Activated T-helper 1 cell treated with anti-CD3 and anti-CD28 coated beads, Interleukin-12 subunit alpha, Interleukin-12 subunit beta, Interleukin-2, Interleukin-4 antibody, amounts not matched to agents 30 ng/mL and 10 ng/mL and 1 ng/mL, durations not matched to agents 14 hours and 24 hours and 36 hours (primary cell): ENCODE data around the gene DENND6A. TPM values are rescaled to one million over a fixed set of nuclear protein-coding genes. Genes with fewer than 3 reads are reported as not detected.
"Not testable (repeated sequence)": the region's sequence is repeated elsewhere in the genome, so short reads cannot be mapped to it uniquely, and the experiment has no call there.

Experiments
- DNase-seq: peaks from one replicate; pipeline ENCODE4 v3.0.0; 2021; ENCODE audit warnings: low spot score
- H3K27ac Mint-ChIP-seq: one replicate; pipeline ENCODE4 v1.8.0; 2021; ENCODE audit warnings: mild to moderate bottlenecking, mixed read lengths
- H3K27me3 Mint-ChIP-seq: one replicate; pipeline ENCODE4 v1.8.0; 2022; ENCODE audit warnings: mild to moderate bottlenecking, moderate library complexity, mixed read lengths; ENCODE audit not compliant: insufficient read depth
- H3K36me3 Mint-ChIP-seq: one replicate; pipeline ENCODE4 v1.8.0; 2021; ENCODE audit warnings: low read depth, mixed read lengths
- H3K4me1 Mint-ChIP-seq: one replicate; pipeline ENCODE4 v1.8.0; 2021; ENCODE audit warnings: low read depth, mixed read lengths
- H3K4me3 Mint-ChIP-seq: one replicate; pipeline ENCODE4 v1.8.0; 2021; ENCODE audit warnings: mild to moderate bottlenecking, moderate library complexity, mixed read lengths
- H3K9me3 Mint-ChIP-seq: one replicate; pipeline ENCODE4 v1.8.0; 2021; ENCODE audit warnings: mixed read lengths
- intact Hi-C: fragments of 100-400 bp; cut with micrococcal nuclease; formaldehyde crosslinking; loops from one replicate; pipeline ENCODE4 v1.15.1; 2024
- total RNA-seq: library from RNA; stranded (reverse); gene quantifications from 2 replicates; pipeline ENCODE4 v1.2.3, GENCODE V29; 2022

The DENND6A gene
- total RNA-seq, 1 donor from 2014 or later: 23.6 TPM

GRCh38 chr3:57654267-57654666 is 38.6 kb downstream of the DENND6A start:
- intact Hi-C loops: no loop called here
- peaks cover 35% of the 10 kb centered on the region for H3K36me3 Mint-ChIP-seq
- no peak for DNase-seq
- no peak overlapping the region for H3K27ac Mint-ChIP-seq
- H3K4me3 Mint-ChIP-seq: no peak overlapping the region
- H3K27me3 Mint-ChIP-seq: no peaks in the 10 kb centered on the region
- H3K4me1 Mint-ChIP-seq: no peaks in the 10 kb centered on the region
- peaks cover 6% of the 10 kb centered on the region for H3K9me3 Mint-ChIP-seq

- H3K36me3 Mint-ChIP-seq: peaks cover 51% of the 10 kb centered on the region
- H3K27me3 Mint-ChIP-seq: no peaks in the 10 kb centered on the region
- no peak overlapping the region for H3K4me3 Mint-ChIP-seq
- H3K4me1 Mint-ChIP-seq: peaks cover 6% of the 10 kb centered on the region
- no peak for DNase-seq
- intact Hi-C loops: no loop called here
- peaks cover 17% of the 10 kb centered on the region for H3K9me3 Mint-ChIP-seq
- H3K27ac Mint-ChIP-seq: no peak overlapping the region
Observed at GRCh38 chr3:57652203-57652602, 40.7 kb downstream of the DENND6A start.

GRCh38 chr3:57647292-57647940 is 45.5 kb downstream of the DENND6A start:
- Mint-ChIP-seq H3K36me3 (peaks cover 56% of the 10 kb centered on the region), H3K4me1 (peaks cover 10% of the 10 kb centered on the region), H3K27me3 (no peaks in the 10 kb centered on the region), H3K9me3 (peaks cover 17% of the 10 kb centered on the region), H3K27ac (no peak overlapping the region), H3K4me3 (no peak overlapping the region)
- intact Hi-C loops: no loop called here
- no peak for DNase-seq

GRCh38 chr3:57646723-57647122 is 46.2 kb downstream of the DENND6A start:
- peaks cover 55% of the 10 kb centered on the region for H3K36me3 Mint-ChIP-seq
- H3K4me1 Mint-ChIP-seq: peaks cover 10% of the 10 kb centered on the region
- peaks cover 17% of the 10 kb centered on the region for H3K9me3 Mint-ChIP-seq
- DNase-seq: no peak
- no peaks in the 10 kb centered on the region for H3K27me3 Mint-ChIP-seq
- H3K4me3 Mint-ChIP-seq: no peak overlapping the region
- H3K27ac Mint-ChIP-seq: no peak overlapping the region
- intact Hi-C loops: no loop called here

GRCh38 chr3:57644740-57645139 is 48.1 kb downstream of the DENND6A start:
- peaks cover 16% of the 10 kb centered on the region for H3K9me3 Mint-ChIP-seq
- H3K4me3 Mint-ChIP-seq: no peak overlapping the region
- H3K4me1 Mint-ChIP-seq: peaks cover 10% of the 10 kb centered on the region
- intact Hi-C loops: no loop called here
- DNase-seq: no peak
- peaks cover 53% of the 10 kb centered on the region for H3K36me3 Mint-ChIP-seq
- no peaks in the 10 kb centered on the region for H3K27me3 Mint-ChIP-seq
- H3K27ac Mint-ChIP-seq: peak overlapping the region; percentile 50

- no peak for DNase-seq
- no peaks in the 10 kb centered on the region for H3K9me3 Mint-ChIP-seq
- H3K4me1 Mint-ChIP-seq: no peaks in the 10 kb centered on the region
- no peaks in the 10 kb centered on the region for H3K27me3 Mint-ChIP-seq
- no peak overlapping the region for H3K4me3 Mint-ChIP-seq
- intact Hi-C loops: loop anchor here (10.0 kb wide), 1 partner anchor 243 kb away; no protein-coding TSS in a partner anchor
- H3K27ac Mint-ChIP-seq: no peak overlapping the region
- peaks cover 40% of the 10 kb centered on the region for H3K36me3 Mint-ChIP-seq
Observed at GRCh38 chr3:57637391-57637790, 55.5 kb downstream of the DENND6A start.

GRCh38 chr3:57634259-57634658 is 58.6 kb downstream of the DENND6A start:
- H3K4me1 Mint-ChIP-seq, H3K27me3 Mint-ChIP-seq, H3K27ac Mint-ChIP-seq, DNase-seq, H3K9me3 Mint-ChIP-seq, H3K4me3 Mint-ChIP-seq: not testable (repeated sequence)
- intact Hi-C loops: loop anchor here (10.0 kb wide), 1 partner anchor 239 kb away; no protein-coding TSS in a partner anchor
- peaks cover 32% of the 10 kb centered on the region for H3K36me3 Mint-ChIP-seq

- Mint-ChIP-seq H3K27me3 (no peaks in the 10 kb centered on the region), H3K9me3 (no peaks in the 10 kb centered on the region), H3K4me3 (no peak overlapping the region), H3K4me1 (no peaks in the 10 kb centered on the region), H3K27ac (no peak overlapping the region), H3K36me3 (peaks cover 31% of the 10 kb centered on the region)
- no peak for DNase-seq
- intact Hi-C loops: no loop called here
Observed at GRCh38 chr3:57627976-57628375, 64.9 kb downstream of the DENND6A start.

- no peaks in the 10 kb centered on the region for H3K4me1 Mint-ChIP-seq
Observed at GRCh38 chr3:57624801-57625200, 68.1 kb downstream of the DENND6A start.

GRCh38 chr3:57622362-57622761 is 70.5 kb downstream of the DENND6A start:
- Mint-ChIP-seq H3K36me3 (peaks cover 22% of the 10 kb centered on the region), H3K9me3 (no peaks in the 10 kb centered on the region), H3K4me3 (no peak overlapping the region), H3K27ac (no peak overlapping the region), H3K4me1 (no peaks in the 10 kb centered on the region), H3K27me3 (no peaks in the 10 kb centered on the region)
- DNase-seq: no peak
- intact Hi-C loops: no loop called here

More at GRCh38 chr3:57624801-57625200, 68.1 kb downstream of the DENND6A start:
- peaks cover 33% of the 10 kb centered on the region for H3K36me3 Mint-ChIP-seq
- intact Hi-C loops: no loop called here
- H3K4me3 Mint-ChIP-seq: no peak overlapping the region
- no peaks in the 10 kb centered on the region for H3K27me3 Mint-ChIP-seq
- no peak for DNase-seq
- no peak overlapping the region for H3K27ac Mint-ChIP-seq
- H3K9me3 Mint-ChIP-seq: no peaks in the 10 kb centered on the region

- no peaks in the 10 kb centered on the region for H3K4me1 Mint-ChIP-seq
- peaks cover 11% of the 10 kb centered on the region for H3K36me3 Mint-ChIP-seq
- H3K27ac Mint-ChIP-seq: no peak overlapping the region
- intact Hi-C loops: no loop called here
- H3K27me3 Mint-ChIP-seq: no peaks in the 10 kb centered on the region
- no peak for DNase-seq
- no peak overlapping the region for H3K4me3 Mint-ChIP-seq
- H3K9me3 Mint-ChIP-seq: no peaks in the 10 kb centered on the region
Observed at GRCh38 chr3:57617739-57618138, 75.1 kb downstream of the DENND6A start.

- Mint-ChIP-seq H3K36me3 (peaks cover 14% of the 10 kb centered on the region), H3K4me3 (no peak overlapping the region), H3K4me1 (no peaks in the 10 kb centered on the region), H3K27ac (no peak overlapping the region), H3K27me3 (no peaks in the 10 kb centered on the region), H3K9me3 (no peaks in the 10 kb centered on the region)
- intact Hi-C loops: no loop called here
- DNase-seq: no peak
Observed at GRCh38 chr3:57616233-57616632, 76.6 kb downstream of the DENND6A start.

- peaks cover 29% of the 10 kb centered on the region for H3K36me3 Mint-ChIP-seq
- H3K27me3 Mint-ChIP-seq, H3K4me1 Mint-ChIP-seq, intact Hi-C loops, H3K4me3 Mint-ChIP-seq, DNase-seq, H3K27ac Mint-ChIP-seq: not testable (repeated sequence)
- H3K9me3 Mint-ChIP-seq: peaks cover 20% of the 10 kb centered on the region
Observed at GRCh38 chr3:57611870-57612269, 81.0 kb downstream of the DENND6A start.

- intact Hi-C loops: no loop called here
- H3K27me3 Mint-ChIP-seq: no peaks in the 10 kb centered on the region
Observed at GRCh38 chr3:57605683-57606082, 87.2 kb downstream of the DENND6A start.

More at GRCh38 chr3:57605683-57606082, 87.2 kb downstream of the DENND6A start:
- Mint-ChIP-seq H3K9me3 (peaks cover 35% of the 10 kb centered on the region), H3K4me3 (no peak overlapping the region), H3K36me3 (peaks cover 36% of the 10 kb centered on the region), H3K27ac (no peak overlapping the region), H3K4me1 (peaks cover 6% of the 10 kb centered on the region)
- no peak for DNase-seq
